A673 (cell line): ENCODE results near the gene BACE2. TPM values are rescaled to one million over a fixed set of nuclear protein-coding genes. Genes with fewer than 3 reads are reported as not detected.

Experiments used
- BruUV-seq: library from RNA; stranded (reverse); fragments of 400-500 nt; replicated peaks from 2 replicates; lab custom pipeline; 2021; lab: Mats Ljungman, UMichigan
- CTCF ChIA-PET: fragments of 300-600 bp; sonication (Branson Sonifier 250); formaldehyde crosslinking; loops from one replicate; lab custom pipeline; 2022; ENCODE audit warnings: antibody characterized with exemption; lab: Charles Lee
- POLR2A ChIA-PET: fragments of 300-600 bp; sonication (Branson Sonifier 250); formaldehyde crosslinking; loops from one replicate; lab custom pipeline; 2022; ENCODE audit warnings: antibody characterized with exemption; ENCODE audit not compliant: low non-redundant PET; lab: Charles Lee
- DNase-seq: peaks from one replicate; pipeline ENCODE4 v3.0.0-alpha.2; 2015; ENCODE audit warnings: low spot score
- H3K27ac ChIP-seq: fragments of 200-600 bp; sonication (generic); 2 replicates; pipeline ENCODE4 v1.5.1; 2016; ENCODE audit warnings: mixed run types, low read depth, mild to moderate bottlenecking, mixed read lengths, antibody characterized with exemption, low read length; ENCODE audit not compliant: poor library complexity, severe bottlenecking
- H3K27me3 ChIP-seq: fragments of 200-600 bp; sonication (generic); replicated peaks from 2 replicates; pipeline ENCODE4 v1.6.1; 2017; ENCODE audit warnings: mixed run types, low read depth, mild to moderate bottlenecking, mixed read lengths, antibody characterized with exemption, low read length; ENCODE audit not compliant: insufficient read depth, poor library complexity
- H3K36me3 ChIP-seq: fragments of 200-600 bp; sonication (generic); 2 replicates; pipeline ENCODE4 v1.6.1; 2016; ENCODE audit warnings: mixed run types, mild to moderate bottlenecking, mixed read lengths, antibody characterized with exemption, low read length; ENCODE audit not compliant: insufficient read depth, poor library complexity, severe bottlenecking
- H3K4me1 ChIP-seq: fragments of 200-600 bp; sonication (generic); 2 replicates; pipeline ENCODE4 v1.6.1; 2017; ENCODE audit warnings: mixed run types, mild to moderate bottlenecking, mixed read lengths, antibody characterized with exemption, low read length; ENCODE audit not compliant: insufficient read depth, poor library complexity, severe bottlenecking
- H3K4me3 ChIP-seq: fragments of 200-600 bp; sonication (generic); 2 replicates; pipeline ENCODE4 v1.5.1; 2016; ENCODE audit warnings: low read depth, mixed run types, mild to moderate bottlenecking, mixed read lengths, low read length; ENCODE audit not compliant: poor library complexity, severe bottlenecking
- H3K9me3 ChIP-seq: fragments of 200-600 bp; sonication (generic); 2 replicates; pipeline ENCODE4 v1.6.1; 2016; ENCODE audit warnings: mixed run types, low read depth, mild to moderate bottlenecking, mixed read lengths, antibody characterized with exemption, low read length; ENCODE audit not compliant: poor library complexity, severe bottlenecking
- CTCF ChIP-seq: fragments of 300-800, 200-600 bp; sonication (generic); conservative IDR thresholded peaks from 2 replicates; pipeline ENCODE4 v1.5.1; 2017; ENCODE audit warnings: low read depth, mild to moderate bottlenecking, antibody characterized with exemption, low read length, moderate library complexity, mixed read lengths
- EZH2 ChIP-seq: fragments of 200-600 bp; sonication (generic); IDR thresholded peaks from 2 replicates; pipeline ENCODE4 v1.6.1; 2017; ENCODE audit warnings: borderline replicate concordance, low read depth, mild to moderate bottlenecking, mixed read lengths, antibody characterized with exemption, low read length; ENCODE audit not compliant: poor library complexity, severe bottlenecking
- intact Hi-C: fragments of 100-400 bp; cut with micrococcal nuclease; formaldehyde crosslinking; loops from one replicate; pipeline ENCODE4 v1.10.0; 2022; ENCODE audit not compliant: unreplicated experiment
- total RNA-seq: library from RNA; stranded (reverse); gene quantifications from 2 replicates; pipeline ENCODE4 v1.2.3, GENCODE V29; 2021

Gene BACE2
- total RNA-seq, 1 experiment from 2014 or later: 6.9 TPM

- Histone ChIP-seq H3K27me3 (peaks cover 16% of the 10 kb centered on the region), H3K36me3 (no peaks in the 10 kb centered on the region), H3K4me3 (no peak overlapping the region), H3K9me3 (no peaks in the 10 kb centered on the region), H3K27ac (no peak overlapping the region), H3K4me1 (no peaks in the 10 kb centered on the region)
- ChIA-PET CTCF (no interaction called here), POLR2A (interaction anchor here (0.6 kb wide), 1 partner anchor 643 kb away, joined by 3 read pairs; no protein-coding TSS in a partner anchor)
- TF ChIP-seq CTCF (peak; percentile 31), EZH2 (no peak)
- DNase-seq: peak; percentile 4
- intact Hi-C loops: no loop called here
- no TSS peak for BruUV-seq
These were observed 2.5 kb downstream of the BACE2 start for GRCh38 chr21:41170442-41170841.

GRCh38 chr21:41170859-41171609, 3.1 kb downstream of the BACE2 start:
- H3K4me1 ChIP-seq: no peaks in the 10 kb centered on the region
- BruUV-seq: no TSS peak
- H3K9me3 ChIP-seq: no peaks in the 10 kb centered on the region
- ChIA-PET CTCF (no interaction called here), POLR2A (no interaction called here)
- H3K36me3 ChIP-seq: no peaks in the 10 kb centered on the region
- intact Hi-C loops: no loop called here
- no peak for DNase-seq
- no peak overlapping the region for H3K27ac ChIP-seq
- H3K27me3 ChIP-seq: peaks cover 16% of the 10 kb centered on the region
- no peak overlapping the region for H3K4me3 ChIP-seq
- no peak for TF ChIP-seq CTCF
- no peak for TF ChIP-seq EZH2

DNA sequence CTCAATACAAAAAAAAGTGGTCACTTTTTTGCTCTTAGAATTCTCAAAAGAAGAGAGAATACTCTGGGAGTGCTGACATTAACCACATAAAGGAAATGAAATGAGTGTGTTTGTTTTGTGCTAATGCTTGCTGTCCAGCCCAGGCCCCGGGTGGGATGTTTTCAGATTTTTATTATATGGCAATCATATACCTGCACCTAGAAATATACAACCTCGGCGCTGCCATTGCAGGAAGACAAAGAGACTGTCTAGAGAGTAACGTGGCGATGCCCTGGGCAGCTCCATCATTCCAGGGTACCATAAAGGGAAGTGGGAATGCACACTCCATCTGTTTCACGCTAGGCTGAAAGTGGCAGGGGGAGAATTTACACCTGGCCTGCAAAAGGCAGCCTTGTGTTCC, 7.1 kb downstream of the BACE2 start:
- Histone ChIP-seq H3K27ac (no peak overlapping the region), H3K4me1 (no peaks in the 10 kb centered on the region), H3K36me3 (no peaks in the 10 kb centered on the region), H3K27me3 (no peaks in the 10 kb centered on the region), H3K4me3 (no peak overlapping the region), H3K9me3 (no peaks in the 10 kb centered on the region)
- no TSS peak for BruUV-seq
- TF ChIP-seq EZH2 (no peak), CTCF (no peak)
- DNase-seq: no peak
- ChIA-PET POLR2A (no interaction called here), CTCF (no interaction called here)
- intact Hi-C loops: no loop called here
